Activated CD4-positive, alpha-beta T cell treated with anti-CD3 and anti-CD28 coated beads, Interleukin-2, amount 50 U/mL, for 4 hours (primary cell): ENCODE data around the gene SHANK3.
A peak's percentile ranks its signal among the peaks of the same experiment; 100 is the strongest.
"Not testable (repeated sequence)": the region's sequence is repeated elsewhere in the genome, so short reads cannot be mapped to it uniquely, and the experiment has no call there.

Source experiments
- DNase-seq, 2 experiments: peaks; one replicate each; pipeline ENCODE4 v3.0.0-alpha.2; 2020

The SHANK3 gene

GRCh38 chr22:50654664-50655063 lies 18.0 kb upstream of the SHANK3 start:
- DNase-seq = not testable (repeated sequence)

- DNase-seq = no peak
These were observed 16.2 kb upstream of the SHANK3 start for GRCh38 chr22:50656122-50657070.

- no peak for DNase-seq
These were observed 14.7 kb upstream of the SHANK3 start for GRCh38 chr22:50657925-50658324.

- DNase-seq = not testable (repeated sequence)
These were observed 12.9 kb upstream of the SHANK3 start for GRCh38 chr22:50659711-50660110.

- no peak for DNase-seq
These were observed 12.3 kb upstream of the SHANK3 start for GRCh38 chr22:50660306-50660705.

GRCh38 chr22:50665212-50665611 lies 7.4 kb upstream of the SHANK3 start:
- DNase-seq = no peak

GRCh38 chr22:50665738-50666137 lies 6.9 kb upstream of the SHANK3 start:
- DNase-seq = no peak

- DNase-seq = no peak
These were observed 2.1 kb upstream of the SHANK3 start for GRCh38 chr22:50670513-50670912.

GRCh38 chr22:50670914-50671538 lies 1.6 kb upstream of the SHANK3 start:
- no peak for DNase-seq

- DNase-seq = no peak
These were observed 982 bp upstream of the SHANK3 start for GRCh38 chr22:50671641-50672040.

- DNase-seq = no peak
These were observed 582 bp upstream of the SHANK3 start for GRCh38 chr22:50672041-50672440.

GRCh38 chr22:50673231-50674129 lies 857 bp downstream of the SHANK3 start:
- peak in 1 of 2 experiments; percentile 20 for DNase-seq

GRCh38 chr22:50674130-50674500 lies 1.5 kb downstream of the SHANK3 start:
- no peak for DNase-seq

GRCh38 chr22:50674606-50675552 lies 2.3 kb downstream of the SHANK3 start:
- no peak for DNase-seq

- no peak for DNase-seq
These were observed 3.0 kb downstream of the SHANK3 start for GRCh38 chr22:50675553-50676179.

GRCh38 chr22:50676180-50676636 lies 3.6 kb downstream of the SHANK3 start:
- DNase-seq = no peak

- DNase-seq = no peak
These were observed 4.3 kb downstream of the SHANK3 start for GRCh38 chr22:50676661-50677492.

GRCh38 chr22:50677493-50678217 lies 5.0 kb downstream of the SHANK3 start:
- no peak for DNase-seq

- no peak for DNase-seq
These were observed 5.6 kb downstream of the SHANK3 start for GRCh38 chr22:50678218-50678650.
